HK-2 (cell line): ENCODE data around the gene TNFSF8.

Experiments used
- DNase-seq: peaks from one replicate; pipeline ENCODE4 v3.0.0-alpha.2; 2018; ENCODE audit not compliant: unreplicated experiment

The TNFSF8 gene

GRCh38 chr9:114936581-114936980 lies 6.2 kb upstream of the TNFSF8 start:
- DNase-seq: no peak

- DNase-seq: no peak
Observed at GRCh38 chr9:114935119-114935518, 4.7 kb upstream of the TNFSF8 start.

GRCh38 chr9:114932502-114932901 lies 2.1 kb upstream of the TNFSF8 start:
- no peak for DNase-seq

GRCh38 chr9:114931407-114931806 lies 1.0 kb upstream of the TNFSF8 start:
- no peak for DNase-seq

GRCh38 chr9:114929201-114929600 lies 1.2 kb downstream of the TNFSF8 start:
- DNase-seq: no peak

GRCh38 chr9:114928671-114929070 lies 1.7 kb downstream of the TNFSF8 start:
- DNase-seq: no peak

- no peak for DNase-seq
Observed at GRCh38 chr9:114928136-114928535, 2.3 kb downstream of the TNFSF8 start.

GRCh38 chr9:114925672-114926071 lies 4.7 kb downstream of the TNFSF8 start:
- DNase-seq: no peak

GRCh38 chr9:114925039-114925438 lies 5.4 kb downstream of the TNFSF8 start:
- no peak for DNase-seq

GRCh38 chr9:114924327-114924726 lies 6.1 kb downstream of the TNFSF8 start:
- no peak for DNase-seq

- no peak for DNase-seq
Observed at GRCh38 chr9:114923918-114924317, 6.5 kb downstream of the TNFSF8 start.

- no peak for DNase-seq
Observed at GRCh38 chr9:114921171-114921570, 9.2 kb downstream of the TNFSF8 start.

GRCh38 chr9:114919611-114920010 lies 10.8 kb downstream of the TNFSF8 start:
- DNase-seq: no peak

GRCh38 chr9:114916481-114916880 lies 13.9 kb downstream of the TNFSF8 start:
- DNase-seq: no peak

GRCh38 chr9:114914139-114914538 lies 16.3 kb downstream of the TNFSF8 start:
- DNase-seq: no peak

GRCh38 chr9:114913656-114914055 lies 16.7 kb downstream of the TNFSF8 start:
- DNase-seq: no peak

GRCh38 chr9:114913217-114913616 lies 17.2 kb downstream of the TNFSF8 start:
- no peak for DNase-seq

GRCh38 chr9:114911167-114911821 lies 19.1 kb downstream of the TNFSF8 start:
- no peak for DNase-seq

- DNase-seq: no peak
Observed at GRCh38 chr9:114910541-114910940, 19.9 kb downstream of the TNFSF8 start.

- DNase-seq: no peak
Observed at GRCh38 chr9:114909661-114910060, 20.7 kb downstream of the TNFSF8 start.

GRCh38 chr9:114908805-114909448 lies 21.5 kb downstream of the TNFSF8 start:
- DNase-seq: no peak

- no peak for DNase-seq
Observed at GRCh38 chr9:114908104-114908622, 22.2 kb downstream of the TNFSF8 start.

- DNase-seq: no peak
Observed at GRCh38 chr9:114906922-114907571, 23.3 kb downstream of the TNFSF8 start.
